VCaP (cell line): ENCODE measurements around the gene DDN.

ENCODE experiments used
- H3K27ac ChIP-seq: fragments of 450-650 bp; 2 replicates; pipeline ENCODE4 v1.5.1; 2017
- TF ChIP-seq, protein P1 (sequence below): fragments of 450-650 bp; conservative IDR thresholded peaks from 2 replicates; pipeline ENCODE4 v1.5.1; 2017; ENCODE audit warnings: mild to moderate bottlenecking, moderate library complexity

The DDN gene

GRCh38 chr12:48999371-49000131, at the start of gene DDN:
Gene DDN (minus strand): TSS chr12:48999375. CDS start chr12:48999287, 88 bp downstream.
- peak within 1 kb of the TSS; percentile 87 for H3K27ac ChIP-seq
- TF ChIP-seq, protein P1, sequence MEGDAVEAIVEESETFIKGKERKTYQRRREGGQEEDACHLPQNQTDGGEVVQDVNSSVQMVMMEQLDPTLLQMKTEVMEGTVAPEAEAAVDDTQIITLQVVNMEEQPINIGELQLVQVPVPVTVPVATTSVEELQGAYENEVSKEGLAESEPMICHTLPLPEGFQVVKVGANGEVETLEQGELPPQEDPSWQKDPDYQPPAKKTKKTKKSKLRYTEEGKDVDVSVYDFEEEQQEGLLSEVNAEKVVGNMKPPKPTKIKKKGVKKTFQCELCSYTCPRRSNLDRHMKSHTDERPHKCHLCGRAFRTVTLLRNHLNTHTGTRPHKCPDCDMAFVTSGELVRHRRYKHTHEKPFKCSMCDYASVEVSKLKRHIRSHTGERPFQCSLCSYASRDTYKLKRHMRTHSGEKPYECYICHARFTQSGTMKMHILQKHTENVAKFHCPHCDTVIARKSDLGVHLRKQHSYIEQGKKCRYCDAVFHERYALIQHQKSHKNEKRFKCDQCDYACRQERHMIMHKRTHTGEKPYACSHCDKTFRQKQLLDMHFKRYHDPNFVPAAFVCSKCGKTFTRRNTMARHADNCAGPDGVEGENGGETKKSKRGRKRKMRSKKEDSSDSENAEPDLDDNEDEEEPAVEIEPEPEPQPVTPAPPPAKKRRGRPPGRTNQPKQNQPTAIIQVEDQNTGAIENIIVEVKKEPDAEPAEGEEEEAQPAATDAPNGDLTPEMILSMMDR = no peak

- no peak overlapping the region for H3K27ac ChIP-seq
- TF ChIP-seq, protein P1 = no peak
Observed at GRCh38 chr12:49048953-49049352, 49.8 kb upstream of the DDN start.

- H3K27ac ChIP-seq = no peak overlapping the region
- TF ChIP-seq, protein P1 = no peak
Observed at GRCh38 chr12:49046129-49046895, 47.1 kb upstream of the DDN start.

GRCh38 chr12:49044660-49045059, 45.5 kb upstream of the DDN start:
- H3K27ac ChIP-seq = no peak overlapping the region
- TF ChIP-seq, protein P1 = no peak

DNA sequence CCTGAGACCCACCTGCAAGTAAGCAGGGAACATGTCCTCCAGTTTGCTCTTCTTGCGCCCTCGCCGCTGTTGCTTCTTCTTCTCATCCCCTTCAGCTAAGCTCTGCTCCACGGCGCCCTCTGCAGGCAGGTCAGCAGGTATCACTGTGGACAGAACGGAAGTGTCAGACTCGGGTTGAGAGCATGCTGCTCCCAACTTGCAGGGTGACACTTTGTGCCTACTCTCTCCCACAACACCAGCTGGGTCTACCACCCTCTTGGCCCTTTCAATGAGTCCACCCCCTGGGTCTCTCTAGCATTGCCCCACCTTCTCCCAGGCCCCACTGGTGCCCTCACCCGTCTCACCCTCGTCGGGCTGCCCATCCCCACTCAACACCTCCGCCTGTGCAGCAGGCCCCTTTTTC, 44.7 kb upstream of the DDN start:
- H3K27ac ChIP-seq = no peak overlapping the region
- TF ChIP-seq, protein P1 = peak; percentile 80

- no peak overlapping the region for H3K27ac ChIP-seq
- TF ChIP-seq, protein P1 = no peak
Observed at GRCh38 chr12:49043241-49043640, 44.1 kb upstream of the DDN start.

GRCh38 chr12:49041881-49042484, 42.8 kb upstream of the DDN start:
- H3K27ac ChIP-seq = no peak overlapping the region
- TF ChIP-seq, protein P1 = no peak
